Brain microvascular endothelial cell (primary cell): ENCODE data around the gene BET1.

Source experiments
- DNase-seq: peaks from one replicate; pipeline ENCODE4 v3.0.0-alpha.2; 2020
- H3K27ac ChIP-seq: fragments of 250-450 bp; sonication (Bioruptor Pico); 2 replicates; pipeline ENCODE4 v1.5.1; 2020; ENCODE audit warnings: mild to moderate bottlenecking, moderate library complexity
- H3K27me3 ChIP-seq: fragments of 250-450 bp; sonication (Bioruptor Pico); replicated peaks from 2 replicates; pipeline ENCODE4 v1.5.1; 2020; ENCODE audit warnings: mild to moderate bottlenecking
- H3K36me3 ChIP-seq: fragments of 250-450 bp; sonication (Bioruptor Pico); replicated peaks from 2 replicates; pipeline ENCODE4 v1.5.1; 2020; ENCODE audit warnings: mild to moderate bottlenecking
- H3K4me3 ChIP-seq: 2 replicates; pipeline ENCODE4 v1.5.1; 2011; ENCODE audit warnings: low read depth, mild to moderate bottlenecking, control low read depth, low read length, moderate library complexity
- in situ Hi-C: cut with HindIII; loops from 2 replicates; pipeline ENCODE4 v1.10.0; 2017; ENCODE audit warnings: low sequenced_read_pairs, low pct_ligation_motif_present
- TF ChIP-seq, protein P1 (sequence below): IDR thresholded peaks from 2 replicates; pipeline ENCODE4 v1.5.1; 2011; ENCODE audit warnings: low read depth, mild to moderate bottlenecking, moderate library complexity, low read length, control low read depth, inconsistent platforms; ENCODE audit errors: missing control alignments

BET1 gene, protein sequence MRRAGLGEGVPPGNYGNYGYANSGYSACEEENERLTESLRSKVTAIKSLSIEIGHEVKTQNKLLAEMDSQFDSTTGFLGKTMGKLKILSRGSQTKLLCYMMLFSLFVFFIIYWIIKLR

DNA sequence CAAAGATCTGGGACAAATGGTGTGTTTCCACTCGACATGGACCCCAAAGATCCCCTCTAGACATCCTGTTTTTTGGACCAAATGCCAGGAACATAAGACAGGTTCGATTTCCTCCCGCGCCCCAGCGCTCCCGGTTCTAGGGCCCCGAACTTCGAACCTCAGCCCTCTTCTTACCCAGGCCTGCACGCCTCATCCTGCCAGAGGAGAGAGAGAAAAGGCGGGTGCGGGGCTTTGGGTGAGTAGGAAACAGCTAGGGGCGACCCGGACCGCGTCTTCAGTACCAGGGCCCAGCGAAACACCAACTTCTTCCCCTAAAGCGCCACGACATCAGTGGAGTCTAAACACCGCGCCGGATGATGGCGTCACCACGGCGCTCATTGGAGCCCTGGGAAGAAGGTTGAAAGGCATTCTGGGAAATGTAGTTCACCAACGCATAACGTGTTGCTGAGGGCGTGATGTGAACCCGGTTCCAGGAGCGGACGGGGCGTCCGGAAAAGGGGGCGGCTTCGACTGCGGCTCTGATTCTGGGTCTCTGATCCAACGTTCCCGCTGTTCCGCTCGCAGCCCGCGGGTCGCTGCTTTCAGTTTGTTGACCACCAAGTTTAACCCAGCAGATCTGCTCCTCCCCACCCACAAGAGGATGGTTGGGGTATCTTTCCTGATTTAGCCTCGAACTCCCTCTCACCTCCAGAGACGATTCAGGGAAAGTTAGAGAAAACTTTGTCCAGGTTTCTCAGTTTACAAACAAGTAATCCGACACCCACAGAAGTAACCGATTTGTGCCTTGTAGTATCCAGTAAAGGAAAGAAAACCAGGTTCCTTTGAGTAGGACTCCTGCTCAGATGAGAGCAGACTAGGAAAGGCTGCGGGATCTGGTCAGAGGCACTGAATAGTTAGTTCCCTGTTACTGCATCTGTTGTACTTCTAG lies at the start of gene BET1:
Gene BET1 (minus strand): TSS at position 332 of the 928 bp plus-strand sequence. CDS start 139 bp downstream, at position 193.
- TF ChIP-seq, protein P1, sequence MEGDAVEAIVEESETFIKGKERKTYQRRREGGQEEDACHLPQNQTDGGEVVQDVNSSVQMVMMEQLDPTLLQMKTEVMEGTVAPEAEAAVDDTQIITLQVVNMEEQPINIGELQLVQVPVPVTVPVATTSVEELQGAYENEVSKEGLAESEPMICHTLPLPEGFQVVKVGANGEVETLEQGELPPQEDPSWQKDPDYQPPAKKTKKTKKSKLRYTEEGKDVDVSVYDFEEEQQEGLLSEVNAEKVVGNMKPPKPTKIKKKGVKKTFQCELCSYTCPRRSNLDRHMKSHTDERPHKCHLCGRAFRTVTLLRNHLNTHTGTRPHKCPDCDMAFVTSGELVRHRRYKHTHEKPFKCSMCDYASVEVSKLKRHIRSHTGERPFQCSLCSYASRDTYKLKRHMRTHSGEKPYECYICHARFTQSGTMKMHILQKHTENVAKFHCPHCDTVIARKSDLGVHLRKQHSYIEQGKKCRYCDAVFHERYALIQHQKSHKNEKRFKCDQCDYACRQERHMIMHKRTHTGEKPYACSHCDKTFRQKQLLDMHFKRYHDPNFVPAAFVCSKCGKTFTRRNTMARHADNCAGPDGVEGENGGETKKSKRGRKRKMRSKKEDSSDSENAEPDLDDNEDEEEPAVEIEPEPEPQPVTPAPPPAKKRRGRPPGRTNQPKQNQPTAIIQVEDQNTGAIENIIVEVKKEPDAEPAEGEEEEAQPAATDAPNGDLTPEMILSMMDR = no peak
- Histone ChIP-seq H3K4me3 (peak within 1 kb of the TSS; percentile 92), H3K36me3 (no peaks in the 10 kb centered on the region), H3K27ac (peak within 1 kb of the TSS; percentile 89), H3K27me3 (no peaks in the 10 kb centered on the region)
- peak; percentile 94 for DNase-seq
- in situ Hi-C loops = no loop called here

DNA sequence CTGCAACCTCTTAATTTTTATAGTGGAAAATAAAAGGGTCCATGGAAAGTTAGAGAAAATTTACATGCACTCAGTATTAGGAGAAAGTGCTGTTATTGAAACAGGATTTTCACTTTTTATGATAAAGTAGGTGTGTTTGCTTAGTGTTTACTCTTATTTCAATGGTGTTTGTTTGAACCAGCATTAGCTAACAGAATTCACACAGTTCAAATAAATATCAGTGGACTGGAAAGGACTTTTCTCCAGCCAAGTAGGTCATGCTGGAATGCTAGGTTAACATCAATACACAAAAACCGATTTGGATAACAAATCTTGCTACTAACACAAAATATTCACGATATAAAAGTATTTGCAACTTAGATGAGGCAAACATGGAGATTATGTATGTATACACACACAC lies 49.4 kb upstream of the BET1 start:
- TF ChIP-seq, protein P1 = no peak
- Histone ChIP-seq H3K27ac (no peak overlapping the region), H3K27me3 (no peaks in the 10 kb centered on the region), H3K36me3 (no peaks in the 10 kb centered on the region), H3K4me3 (no peak overlapping the region)
- in situ Hi-C loops = no loop called here
- no peak for DNase-seq

DNA sequence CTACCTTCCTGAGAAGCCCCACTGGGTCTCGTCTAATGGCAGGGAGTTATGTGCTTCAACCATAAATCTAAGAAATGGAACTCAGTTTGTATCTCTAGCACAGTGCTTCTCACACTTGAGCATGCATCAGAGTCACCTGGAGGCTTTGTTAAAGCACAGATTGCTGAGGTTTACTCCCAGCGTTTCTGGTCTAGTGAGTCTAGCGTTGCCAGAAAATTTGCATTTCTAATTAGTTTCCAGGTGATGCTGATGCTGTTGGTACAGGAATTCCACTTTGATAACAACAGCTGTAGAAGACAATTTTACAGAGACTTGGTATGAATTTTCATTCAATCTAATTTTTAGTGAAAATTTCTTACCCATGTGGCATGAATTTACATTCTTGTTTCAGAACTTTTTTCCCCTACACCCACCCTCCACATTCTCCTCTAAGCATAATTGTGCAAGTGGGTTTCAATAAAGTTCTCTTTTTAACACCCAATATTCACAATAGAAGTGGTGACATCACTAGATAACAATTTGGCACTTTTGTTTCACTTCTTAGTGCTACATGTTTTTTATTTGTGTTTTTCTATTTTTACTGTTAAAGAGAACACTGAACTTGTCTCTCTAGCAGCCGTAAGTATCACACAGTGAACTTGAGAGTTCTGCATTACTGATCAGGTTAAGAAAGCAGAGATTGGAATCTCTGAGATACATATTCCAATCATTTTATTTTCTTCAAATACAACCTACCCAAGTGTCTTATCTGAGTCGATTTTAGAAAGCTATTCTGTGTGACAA lies 48.4 kb upstream of the BET1 start:
- Histone ChIP-seq H3K36me3 (no peaks in the 10 kb centered on the region), H3K4me3 (no peak overlapping the region), H3K27ac (no peak overlapping the region), H3K27me3 (no peaks in the 10 kb centered on the region)
- TF ChIP-seq, protein P1 = no peak
- DNase-seq = no peak
- in situ Hi-C loops = no loop called here

DNA sequence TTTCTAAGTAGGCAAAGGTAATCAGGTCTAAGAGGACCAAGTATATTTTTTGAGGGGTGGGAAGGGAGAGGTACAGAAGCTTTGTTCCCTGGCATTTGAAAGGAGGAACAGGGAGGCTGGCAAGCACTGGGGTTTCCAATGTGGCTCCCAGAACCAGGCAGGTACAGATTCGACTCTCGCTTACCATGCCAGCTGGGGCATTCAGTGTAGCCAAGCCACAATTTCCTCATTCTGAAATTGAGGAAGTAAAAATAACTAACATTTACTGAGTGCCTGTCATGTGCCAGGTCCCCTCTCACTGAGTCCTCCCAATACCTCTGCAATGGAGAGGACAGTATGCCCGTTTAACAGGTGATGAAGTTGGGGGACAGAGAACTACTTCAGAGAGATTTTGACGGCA lies 45.9 kb upstream of the BET1 start:
- in situ Hi-C loops = no loop called here
- TF ChIP-seq, protein P1 = no peak
- Histone ChIP-seq H3K27ac (no peak overlapping the region), H3K36me3 (no peaks in the 10 kb centered on the region), H3K27me3 (no peaks in the 10 kb centered on the region), H3K4me3 (no peak overlapping the region)
- DNase-seq = no peak

DNA sequence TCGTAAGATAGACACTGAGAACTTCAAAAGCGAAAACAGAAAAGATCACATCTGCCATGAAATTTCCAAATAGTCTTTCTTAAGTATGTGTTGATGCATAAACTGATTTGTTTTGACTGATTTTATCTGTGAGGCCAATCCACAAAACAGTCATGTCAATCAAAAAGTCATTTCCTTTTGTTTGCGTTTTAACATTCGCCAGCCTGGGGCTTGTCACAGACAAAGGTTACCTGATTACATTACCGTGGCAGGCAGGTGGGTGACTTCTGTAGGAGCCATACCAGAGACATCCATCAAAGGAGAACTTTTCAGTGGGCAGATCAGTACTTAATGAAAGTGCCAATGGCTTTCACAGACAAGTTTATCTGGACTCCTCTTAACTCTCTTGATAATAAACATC lies 45.5 kb upstream of the BET1 start:
- Histone ChIP-seq H3K36me3 (no peaks in the 10 kb centered on the region), H3K4me3 (no peak overlapping the region), H3K27ac (no peak overlapping the region), H3K27me3 (no peaks in the 10 kb centered on the region)
- TF ChIP-seq, protein P1 = no peak
- in situ Hi-C loops = no loop called here
- DNase-seq = no peak
